Activated T-cell treated with anti-CD3 and anti-CD28 coated beads for 4 hours (primary cell): Measurements from ENCODE around the gene TSPAN5.
"Not testable (repeated sequence)": the region's sequence is repeated elsewhere in the genome, so short reads cannot be mapped to it uniquely, and the experiment has no call there.

Experiments
- DNase-seq: peaks from one replicate; pipeline ENCODE4 v3.0.0-alpha.2; 2020

Gene TSPAN5

GRCh38 chr4:98542011-98542410, 116.4 kb downstream of the TSPAN5 start:
- DNase-seq, result no peak

DNA sequence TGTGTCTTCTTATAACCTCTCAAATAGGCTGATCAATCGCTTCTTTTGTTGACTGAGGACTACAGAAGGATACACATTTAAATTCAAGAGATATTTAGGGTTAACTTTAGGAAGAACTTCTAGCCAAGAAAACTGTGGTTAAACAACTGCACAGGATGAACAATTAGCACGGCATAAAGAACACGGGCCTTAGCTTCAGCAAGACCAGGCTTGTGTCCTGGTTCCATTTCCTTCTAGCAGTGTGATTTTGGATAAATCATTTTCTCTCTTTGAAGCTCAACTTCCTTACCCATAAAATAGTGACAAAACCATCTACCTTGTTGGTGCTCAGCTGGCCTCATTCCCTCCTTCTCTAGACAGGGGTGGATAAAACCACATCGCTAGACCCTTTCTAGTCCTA, 117.6 kb downstream of the TSPAN5 start:
- no peak for DNase-seq

GRCh38 chr4:98539741-98540140, 118.7 kb downstream of the TSPAN5 start:
- DNase-seq, result no peak

DNA sequence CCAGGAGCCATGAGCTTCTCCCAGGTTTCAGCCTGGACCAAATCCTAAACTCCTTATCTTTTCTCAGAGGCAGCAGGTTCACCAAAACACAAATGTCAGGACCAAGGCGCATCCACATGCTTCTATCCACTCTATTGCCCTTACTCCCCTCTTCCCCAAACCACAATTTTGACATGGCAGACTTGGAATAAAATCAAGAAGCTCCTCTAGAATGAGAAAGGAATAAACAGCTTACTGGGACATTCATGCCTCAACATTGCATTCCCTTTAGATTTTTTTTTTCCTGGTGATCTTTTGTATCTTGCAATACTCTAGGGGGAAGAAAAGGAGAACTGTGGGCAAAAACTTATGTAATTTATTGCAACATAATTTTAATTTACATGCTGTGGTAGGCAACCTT, 119.1 kb downstream of the TSPAN5 start:
- no peak for DNase-seq

- DNase-seq, result no peak
Measured at GRCh38 chr4:98536631-98537030, 121.8 kb downstream of the TSPAN5 start.

DNA sequence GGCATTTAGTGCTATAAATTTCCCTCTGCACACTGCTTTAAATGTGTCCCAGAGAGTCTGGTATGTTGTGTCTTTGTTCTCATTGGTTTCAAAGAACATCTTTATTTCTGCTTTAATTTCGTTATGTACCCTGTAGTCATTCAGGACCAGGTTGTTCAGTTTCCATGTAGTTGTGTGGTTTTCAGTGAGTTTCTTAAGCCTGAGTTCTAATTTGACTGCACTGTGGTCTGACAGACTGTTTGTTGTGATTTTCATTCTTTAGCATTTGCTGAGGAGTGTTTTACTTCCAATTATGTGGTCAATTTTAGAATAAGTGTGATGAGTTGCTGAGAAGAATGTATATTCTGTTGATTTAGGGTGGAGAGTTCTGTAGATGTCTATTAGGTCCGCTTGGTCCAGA, 124.3 kb downstream of the TSPAN5 start:
- not testable (repeated sequence) for DNase-seq

GRCh38 chr4:98530572-98530971, 127.8 kb downstream of the TSPAN5 start:
- no peak for DNase-seq

GRCh38 chr4:98529970-98530569, 128.3 kb downstream of the TSPAN5 start:
- DNase-seq, result no peak

- DNase-seq, result no peak
Measured at GRCh38 chr4:98528882-98529281, 129.5 kb downstream of the TSPAN5 start.

GRCh38 chr4:98527534-98528269, 130.7 kb downstream of the TSPAN5 start:
- DNase-seq, result no peak

GRCh38 chr4:98524230-98524629, 134.2 kb downstream of the TSPAN5 start:
- DNase-seq, result no peak

DNA sequence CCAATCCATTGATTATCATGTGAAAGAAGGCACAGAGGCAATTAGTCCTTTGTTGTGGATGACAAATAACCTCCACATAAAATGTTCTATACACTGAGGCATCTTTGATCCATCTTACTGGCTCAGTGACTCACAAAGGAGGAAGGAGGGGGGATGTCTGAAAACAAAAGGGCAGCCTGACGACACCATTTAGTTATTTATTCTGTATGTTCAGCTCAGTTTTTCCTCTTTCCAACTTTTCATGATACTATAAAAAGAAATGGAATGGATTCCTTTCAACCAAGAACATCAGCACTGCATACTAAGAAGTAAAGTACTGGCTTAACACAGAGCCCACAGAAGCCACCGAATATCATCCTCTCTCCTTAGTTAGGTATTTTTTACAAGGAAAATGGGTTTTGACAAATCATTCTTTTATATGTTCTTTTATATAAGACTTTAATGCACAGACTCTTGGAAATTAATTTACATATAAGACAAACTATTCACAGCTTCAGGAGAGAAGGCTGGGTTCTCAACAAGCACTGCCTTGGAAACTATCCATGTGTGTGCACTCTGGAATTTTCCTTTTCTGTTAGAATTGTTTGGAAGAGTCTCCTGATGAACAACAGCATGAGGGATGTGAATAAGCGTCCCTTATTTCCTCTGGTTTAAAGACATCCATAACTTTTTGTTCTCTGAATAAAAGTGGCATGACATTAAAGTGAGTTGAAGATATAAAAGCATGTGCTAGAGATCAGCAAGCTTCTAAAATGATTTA, 135.6 kb downstream of the TSPAN5 start:
- DNase-seq, result no peak

- DNase-seq, result no peak
Measured at GRCh38 chr4:98522062-98522461, 136.3 kb downstream of the TSPAN5 start.

DNA sequence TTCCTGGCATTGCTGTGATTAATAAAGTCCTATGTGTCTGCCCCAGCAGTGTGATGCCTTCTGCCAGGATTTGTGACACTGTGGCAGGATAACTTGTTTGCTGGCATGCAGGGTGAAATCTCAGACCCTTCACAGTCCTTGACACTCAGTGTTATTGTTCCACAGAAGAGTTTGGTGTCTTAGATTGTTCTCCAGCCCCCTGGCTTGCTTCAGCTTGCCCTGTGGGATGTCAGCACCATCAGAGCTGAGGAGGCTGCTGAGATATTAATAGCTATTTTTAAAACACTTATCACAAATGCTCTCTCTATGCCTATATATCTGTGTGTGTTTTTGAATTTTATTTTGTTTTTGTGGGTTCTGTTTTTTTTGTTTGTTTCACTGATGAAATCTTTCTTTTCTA, 136.9 kb downstream of the TSPAN5 start:
- DNase-seq, result no peak

GRCh38 chr4:98519268-98519977, 139.0 kb downstream of the TSPAN5 start:
- DNase-seq, result no peak

DNA sequence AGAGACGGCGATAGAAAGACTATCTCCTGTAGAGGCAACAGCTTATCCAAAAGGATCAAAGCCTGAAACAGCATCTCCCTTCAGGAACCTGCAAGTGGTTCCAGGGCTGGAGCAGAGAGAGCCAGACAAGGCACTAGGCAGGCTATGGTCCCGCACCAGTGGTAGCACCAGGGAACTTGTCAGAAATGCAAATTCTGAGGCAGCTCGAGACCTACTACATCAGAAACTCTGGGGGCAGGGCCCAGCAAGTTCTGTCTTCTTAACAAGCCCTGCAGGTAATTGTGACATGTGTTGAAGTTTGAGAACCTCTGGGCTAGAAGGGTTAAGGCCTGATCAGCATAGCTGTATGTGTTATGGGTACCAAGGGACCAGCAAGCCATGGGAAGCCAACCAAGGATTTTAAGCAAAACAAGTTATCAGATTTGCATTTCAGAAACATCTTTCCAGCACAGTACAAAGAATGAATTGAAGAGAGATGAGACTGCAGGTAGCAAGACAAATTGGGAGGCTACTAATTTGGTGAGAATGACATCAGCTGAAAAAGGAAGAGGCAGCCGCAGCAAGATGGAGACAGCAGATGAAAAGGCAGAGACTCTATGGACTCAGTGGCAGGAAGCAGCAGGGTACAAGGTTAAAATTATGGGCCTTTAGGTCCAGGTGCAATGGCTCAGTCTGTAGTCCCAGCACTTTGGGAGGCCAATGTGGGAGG, 139.7 kb downstream of the TSPAN5 start:
- DNase-seq, result no peak

GRCh38 chr4:98517218-98518021, 141.0 kb downstream of the TSPAN5 start:
- DNase-seq, result no peak

DNA sequence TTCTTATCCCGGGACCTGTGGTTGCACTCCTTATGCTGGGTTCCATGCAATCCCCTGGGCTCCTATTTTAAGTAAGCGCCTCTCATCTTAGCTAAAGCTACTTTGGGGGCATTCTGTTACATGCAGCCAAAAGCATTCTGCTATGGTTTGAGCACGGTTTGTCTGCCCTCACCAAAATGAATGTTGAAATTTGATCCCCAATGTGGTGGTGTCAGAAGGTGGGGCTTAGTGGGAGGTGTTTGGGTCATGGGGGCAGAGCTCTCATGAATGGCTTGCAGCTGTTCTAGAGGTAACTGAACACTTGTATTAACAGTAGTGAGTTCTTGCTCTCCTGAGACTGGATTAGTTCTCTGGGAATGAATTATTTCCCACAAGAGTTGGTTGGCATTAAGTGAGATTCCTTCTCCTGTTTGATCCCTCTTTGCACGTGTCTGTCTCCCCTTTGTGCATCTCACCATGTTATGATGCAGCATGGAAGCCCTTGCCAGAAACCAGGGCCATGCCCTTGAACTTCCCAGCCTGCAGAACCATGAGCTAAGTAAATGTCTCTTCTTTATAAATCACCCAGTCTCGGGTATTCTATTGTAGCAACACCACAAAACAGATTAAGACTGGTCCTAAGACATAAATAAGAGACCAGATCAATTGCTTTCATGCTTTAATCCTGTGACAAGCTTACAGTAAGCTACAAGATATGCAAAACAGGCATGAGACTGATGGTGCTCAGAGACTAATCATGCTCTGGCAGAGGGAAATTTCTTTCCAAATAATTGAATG, 141.8 kb downstream of the TSPAN5 start:
- no peak for DNase-seq

- no peak for DNase-seq
Measured at GRCh38 chr4:98516042-98516440, 142.4 kb downstream of the TSPAN5 start.

DNA sequence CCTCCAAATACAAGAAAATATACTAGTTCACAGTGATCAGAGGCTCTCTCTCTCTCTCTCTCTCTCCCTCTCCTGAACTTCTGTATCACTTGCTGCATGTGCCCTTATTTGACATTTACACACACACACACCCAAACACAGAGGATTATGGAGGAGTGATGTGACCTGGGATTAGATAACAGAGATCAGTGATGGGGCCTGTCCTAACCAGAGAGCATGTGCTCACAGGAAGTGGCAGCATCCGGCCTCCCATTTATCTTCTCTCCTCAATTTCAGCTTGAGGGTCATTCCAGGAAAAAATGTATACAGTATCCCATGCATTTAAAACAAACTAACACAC, 143.0 kb downstream of the TSPAN5 start:
- DNase-seq, result no peak
